ENCODE data around the gene IQCK.

IQCK gene

GRCh38 chr16:19868421-19868820, 150.3 kb downstream of the IQCK start:
- no peaks in the 10 kb centered on the region for H3K4me1 ChIP-seq (ENCODE audit: control insufficient read depth in 1 of 2, insufficient read depth in 1 of 2, low read depth in 1 of 2, low read length in 1 of 2)
- H3K27ac ChIP-seq = no peak overlapping the region
- no peaks in the 10 kb centered on the region for H3K9me3 ChIP-seq
- no peaks in the 10 kb centered on the region for H3K36me3 ChIP-seq
- no peak overlapping the region for H3K4me3 ChIP-seq (ENCODE audit: low read depth in 1 of 2, low read length in 1 of 2)
- no peak for TF ChIP-seq CTCF (IDR thresholded peaks at IDR 0.05)
- H3K27me3 ChIP-seq = no peaks in the 10 kb centered on the region

DNA sequence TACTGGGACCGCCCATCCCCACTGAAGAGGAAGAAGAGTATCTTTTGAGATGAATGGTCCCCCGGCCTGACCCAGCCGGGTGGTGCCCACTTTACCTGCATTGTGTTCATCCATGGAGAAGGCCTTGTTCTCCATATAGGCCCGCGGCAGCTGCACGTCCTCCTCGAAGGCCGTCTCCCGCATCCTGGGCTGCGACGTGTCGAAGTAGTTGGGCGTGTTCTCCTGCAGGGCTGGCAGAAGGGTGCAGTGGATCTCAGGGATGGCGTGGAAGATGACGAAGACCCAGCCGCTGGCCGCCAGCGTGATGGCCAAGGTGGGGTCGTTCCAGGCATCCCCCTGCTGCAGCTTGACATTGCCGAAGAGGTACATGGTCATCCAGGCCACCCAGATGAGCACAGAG, 153.7 kb downstream of the IQCK start:
- Histone ChIP-seq H3K36me3 (no peaks in the 10 kb centered on the region), H3K27ac (no peak overlapping the region), H3K4me3 (ENCODE audit: low read depth in 1 of 2, low read length in 1 of 2) (no peak overlapping the region), H3K9me3 (no peaks in the 10 kb centered on the region), H3K27me3 (peaks cover 15% of the 10 kb centered on the region), H3K4me1 (ENCODE audit: control insufficient read depth in 1 of 2, insufficient read depth in 1 of 2, low read depth in 1 of 2, low read length in 1 of 2) (no peaks in the 10 kb centered on the region)
- no peak for TF ChIP-seq CTCF (IDR thresholded peaks at IDR 0.05)

- Histone ChIP-seq H3K27me3 (peaks cover 15% of the 10 kb centered on the region), H3K4me1 (ENCODE audit: control insufficient read depth in 1 of 2, insufficient read depth in 1 of 2, low read depth in 1 of 2, low read length in 1 of 2) (no peaks in the 10 kb centered on the region), H3K27ac (no peak overlapping the region), H3K9me3 (no peaks in the 10 kb centered on the region), H3K36me3 (no peaks in the 10 kb centered on the region), H3K4me3 (ENCODE audit: low read depth in 1 of 2, low read length in 1 of 2) (no peak overlapping the region)
- TF ChIP-seq CTCF (IDR thresholded peaks at IDR 0.05) = no peak
Measured at GRCh38 chr16:19872179-19872863, 154.2 kb downstream of the IQCK start.

DNA sequence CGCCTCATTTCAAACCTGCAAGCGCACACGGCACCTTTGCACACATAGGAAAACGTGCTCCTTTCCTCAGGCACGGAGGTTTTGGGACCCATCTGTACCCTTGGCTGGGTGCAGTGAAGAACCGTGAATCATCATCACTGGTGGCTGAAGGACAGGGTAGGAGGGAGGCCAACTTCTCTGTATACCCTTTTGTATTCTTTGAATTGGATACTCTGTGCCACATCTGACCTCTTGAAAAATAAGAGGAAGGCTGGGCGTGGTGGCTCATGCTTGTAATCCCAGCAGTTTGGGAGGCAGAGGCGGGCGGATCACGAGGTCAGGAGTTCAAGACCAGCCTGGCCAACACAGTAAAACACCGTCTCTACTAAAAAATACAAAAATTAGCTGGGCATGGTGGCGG, 154.9 kb downstream of the IQCK start:
- no peak for TF ChIP-seq CTCF (IDR thresholded peaks at IDR 0.05)

DNA sequence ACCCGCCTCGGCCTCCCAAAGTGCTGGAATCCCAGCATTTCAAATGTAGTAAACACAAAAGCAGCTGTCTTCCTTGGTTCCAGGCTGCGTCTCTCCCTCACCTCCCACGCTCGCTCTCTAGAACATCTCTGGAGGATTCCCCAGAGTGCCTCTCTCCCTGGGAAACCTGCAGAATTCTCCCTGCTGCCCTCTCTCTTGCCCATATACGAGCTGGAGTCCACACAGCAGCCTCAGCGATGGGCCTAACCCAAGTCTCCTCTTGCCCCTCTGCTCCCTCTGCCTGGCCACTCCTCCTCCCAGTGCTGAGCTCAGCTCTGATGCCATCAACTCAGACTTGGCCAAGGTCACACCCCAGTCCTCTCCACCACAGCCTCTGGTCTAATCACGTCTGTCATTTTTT, 156.0 kb downstream of the IQCK start:
- H3K36me3 ChIP-seq = no peaks in the 10 kb centered on the region
- TF ChIP-seq CTCF (IDR thresholded peaks at IDR 0.05) = no peak
- no peaks in the 10 kb centered on the region for H3K9me3 ChIP-seq
- H3K27me3 ChIP-seq = peaks cover 15% of the 10 kb centered on the region
- no peaks in the 10 kb centered on the region for H3K4me1 ChIP-seq (ENCODE audit: control insufficient read depth in 1 of 2, insufficient read depth in 1 of 2, low read depth in 1 of 2, low read length in 1 of 2)
- H3K27ac ChIP-seq = no peak overlapping the region
- no peak overlapping the region for H3K4me3 ChIP-seq (ENCODE audit: low read depth in 1 of 2, low read length in 1 of 2)

More for the DNA sequence above, 154.9 kb downstream of the IQCK start:
- no peak overlapping the region for H3K27ac ChIP-seq
- H3K36me3 ChIP-seq = no peaks in the 10 kb centered on the region
- H3K9me3 ChIP-seq = no peaks in the 10 kb centered on the region
- peaks cover 15% of the 10 kb centered on the region for H3K27me3 ChIP-seq
- no peaks in the 10 kb centered on the region for H3K4me1 ChIP-seq (ENCODE audit: control insufficient read depth in 1 of 2, insufficient read depth in 1 of 2, low read depth in 1 of 2, low read length in 1 of 2)
- H3K4me3 ChIP-seq (ENCODE audit: low read depth in 1 of 2, low read length in 1 of 2) = no peak overlapping the region

Measured in neutrophil (primary cell).